Chondrocyte (in vitro differentiated cells): ENCODE measurements around the gene SGSM1. TPM values are rescaled to one million over a fixed set of nuclear protein-coding genes. Genes with fewer than 3 reads are reported as not detected.
A peak's percentile ranks its signal among the peaks of the same experiment; 100 is the strongest.

Experiments
- DNase-seq: peaks from one replicate; pipeline ENCODE4 v3.0.0; 2021; ENCODE audit warnings: mixed read lengths, low spot score
- H3K27ac Mint-ChIP-seq: one replicate; pipeline ENCODE4 v1.8.0; 2021; ENCODE audit warnings: mild to moderate bottlenecking, moderate library complexity, mixed read lengths; ENCODE audit not compliant: unreplicated experiment
- H3K27me3 Mint-ChIP-seq: 2 replicates; pipeline ENCODE4 v1.8.0; 2021; ENCODE audit warnings: low read depth, mixed read lengths
- H3K36me3 Mint-ChIP-seq: 2 replicates; pipeline ENCODE4 v1.8.0; 2021; ENCODE audit warnings: low read depth, mixed read lengths
- H3K4me1 Mint-ChIP-seq: 2 replicates; pipeline ENCODE4 v1.8.0; 2021; ENCODE audit warnings: low read depth, mild to moderate bottlenecking, mixed read lengths
- H3K4me3 Mint-ChIP-seq: one replicate; pipeline ENCODE4 v1.8.0; 2021; ENCODE audit warnings: mild to moderate bottlenecking, moderate library complexity, mixed read lengths; ENCODE audit not compliant: unreplicated experiment
- H3K9me3 Mint-ChIP-seq: 2 replicates; pipeline ENCODE4 v1.8.0; 2021; ENCODE audit warnings: low read depth, mixed read lengths
- total RNA-seq: library from RNA; stranded (reverse); gene quantifications from 3 replicates; pipeline ENCODE4 v1.2.1, GENCODE V29; 2021
- TF ChIP-seq, protein P1 (sequence below): fragments of 200-600 bp; sonication (generic); IDR thresholded peaks from 2 replicates; pipeline ENCODE4 v1.5.0; 2021; ENCODE audit warnings: antibody characterized with exemption, mild to moderate bottlenecking, moderate library complexity

SGSM1 gene
- total RNA-seq, 1 donor from 2014 or later: 0.05 TPM

- H3K27ac Mint-ChIP-seq: peak overlapping the region; percentile 85
- TF ChIP-seq, protein P1, sequence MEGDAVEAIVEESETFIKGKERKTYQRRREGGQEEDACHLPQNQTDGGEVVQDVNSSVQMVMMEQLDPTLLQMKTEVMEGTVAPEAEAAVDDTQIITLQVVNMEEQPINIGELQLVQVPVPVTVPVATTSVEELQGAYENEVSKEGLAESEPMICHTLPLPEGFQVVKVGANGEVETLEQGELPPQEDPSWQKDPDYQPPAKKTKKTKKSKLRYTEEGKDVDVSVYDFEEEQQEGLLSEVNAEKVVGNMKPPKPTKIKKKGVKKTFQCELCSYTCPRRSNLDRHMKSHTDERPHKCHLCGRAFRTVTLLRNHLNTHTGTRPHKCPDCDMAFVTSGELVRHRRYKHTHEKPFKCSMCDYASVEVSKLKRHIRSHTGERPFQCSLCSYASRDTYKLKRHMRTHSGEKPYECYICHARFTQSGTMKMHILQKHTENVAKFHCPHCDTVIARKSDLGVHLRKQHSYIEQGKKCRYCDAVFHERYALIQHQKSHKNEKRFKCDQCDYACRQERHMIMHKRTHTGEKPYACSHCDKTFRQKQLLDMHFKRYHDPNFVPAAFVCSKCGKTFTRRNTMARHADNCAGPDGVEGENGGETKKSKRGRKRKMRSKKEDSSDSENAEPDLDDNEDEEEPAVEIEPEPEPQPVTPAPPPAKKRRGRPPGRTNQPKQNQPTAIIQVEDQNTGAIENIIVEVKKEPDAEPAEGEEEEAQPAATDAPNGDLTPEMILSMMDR: no peak
- H3K4me3 Mint-ChIP-seq: peak overlapping the region; percentile 7
- no peaks in the 10 kb centered on the region for H3K9me3 Mint-ChIP-seq
- peaks cover 10% of the 10 kb centered on the region for H3K4me1 Mint-ChIP-seq
- DNase-seq: no peak
- H3K36me3 Mint-ChIP-seq: peaks cover 2% of the 10 kb centered on the region
- H3K27me3 Mint-ChIP-seq: peaks cover 5% of the 10 kb centered on the region
These were observed 119.8 kb downstream of the SGSM1 start for GRCh38 chr22:24925586-24926427.

- Mint-ChIP-seq H3K4me1 (peaks cover 10% of the 10 kb centered on the region), H3K4me3 (peak overlapping the region; percentile 22), H3K27ac (peak overlapping the region; percentile 85), H3K9me3 (no peaks in the 10 kb centered on the region), H3K27me3 (peaks cover 11% of the 10 kb centered on the region), H3K36me3 (peaks cover 2% of the 10 kb centered on the region)
- no peak for DNase-seq
- TF ChIP-seq, protein P1: no peak
These were observed 120.4 kb downstream of the SGSM1 start for GRCh38 chr22:24926428-24926725.

GRCh38 chr22:24926849-24927579, 121.0 kb downstream of the SGSM1 start:
- no peak overlapping the region for H3K4me3 Mint-ChIP-seq
- peaks cover 2% of the 10 kb centered on the region for H3K36me3 Mint-ChIP-seq
- H3K27ac Mint-ChIP-seq: no peak overlapping the region
- no peak for DNase-seq
- peaks cover 17% of the 10 kb centered on the region for H3K27me3 Mint-ChIP-seq
- TF ChIP-seq, protein P1: no peak
- no peaks in the 10 kb centered on the region for H3K9me3 Mint-ChIP-seq
- peaks cover 10% of the 10 kb centered on the region for H3K4me1 Mint-ChIP-seq

GRCh38 chr22:24928322-24928721, 122.3 kb downstream of the SGSM1 start:
- H3K27me3 Mint-ChIP-seq: peaks cover 26% of the 10 kb centered on the region
- peaks cover 10% of the 10 kb centered on the region for H3K4me1 Mint-ChIP-seq
- TF ChIP-seq, protein P1: no peak

GRCh38 chr22:24930678-24931077, 124.7 kb downstream of the SGSM1 start:
- Mint-ChIP-seq H3K4me3 (no peak overlapping the region), H3K27ac (no peak overlapping the region), H3K36me3 (peaks cover 2% of the 10 kb centered on the region), H3K27me3 (peaks cover 27% of the 10 kb centered on the region), H3K4me1 (peaks cover 10% of the 10 kb centered on the region), H3K9me3 (no peaks in the 10 kb centered on the region)
- DNase-seq: no peak
- TF ChIP-seq, protein P1: no peak

More at GRCh38 chr22:24928322-24928721, 122.3 kb downstream of the SGSM1 start:
- DNase-seq: no peak
- no peak overlapping the region for H3K4me3 Mint-ChIP-seq
- H3K27ac Mint-ChIP-seq: no peak overlapping the region
- no peaks in the 10 kb centered on the region for H3K9me3 Mint-ChIP-seq
- H3K36me3 Mint-ChIP-seq: peaks cover 2% of the 10 kb centered on the region
